Posterior vena cava (tissue), 2 donors: ENCODE data around the gene RHBDF2. TPM values are rescaled to one million over a fixed set of nuclear protein-coding genes. Genes with fewer than 3 reads are reported as not detected.

Experiments
- DNase-seq: peaks from one replicate; pipeline ENCODE4 v3.0.0-alpha.2; 2020; ENCODE audit warnings: low spot score
- intact Hi-C, 2 donors: fragments of 100-400 bp; cut with DNase I; formaldehyde crosslinking; loops; one replicate each; pipeline versions ENCODE4 v1.14.1 to v1.14.2; 2022 to 2023
- total RNA-seq, 2 donors: library from RNA; stranded (reverse); fragmentation: NEBNext Ultra II Directional; extraction: Animal tissue kit (Norgen Biotek cat#: 25700); gene quantifications; one replicate each; pipeline ENCODE4 v1.2.1, GENCODE V29; 2021
- donor health status: DM: yes; HTN: yes; CAD: no.
- donor health status: DM: yes; HTN: yes; CAD: no.

Gene RHBDF2
- total RNA-seq, 2 donors from 2014 or later = 26.7 to 31.4 TPM

DNA sequence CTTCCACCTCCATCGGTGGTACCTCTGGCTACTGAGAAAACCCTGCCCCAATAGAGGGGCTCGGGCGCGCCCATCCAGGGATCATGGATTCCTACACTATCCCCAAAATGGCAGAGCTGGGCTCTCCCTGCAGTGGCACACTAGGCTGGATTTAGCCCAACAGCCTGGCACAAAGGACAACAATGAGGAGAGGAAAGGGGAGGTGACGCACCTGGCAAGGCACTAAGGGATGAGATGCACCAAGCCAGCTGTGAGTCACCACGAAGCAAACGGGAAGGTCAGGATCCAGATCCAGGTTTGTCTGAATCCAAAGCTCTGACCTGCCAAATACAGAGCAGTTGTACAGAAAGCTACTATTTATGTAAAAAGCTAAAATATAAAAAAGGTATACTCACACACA, 66.4 kb downstream of the RHBDF2 start:
- intact Hi-C loops = no loop called here
- DNase-seq = peak; percentile 15

DNA sequence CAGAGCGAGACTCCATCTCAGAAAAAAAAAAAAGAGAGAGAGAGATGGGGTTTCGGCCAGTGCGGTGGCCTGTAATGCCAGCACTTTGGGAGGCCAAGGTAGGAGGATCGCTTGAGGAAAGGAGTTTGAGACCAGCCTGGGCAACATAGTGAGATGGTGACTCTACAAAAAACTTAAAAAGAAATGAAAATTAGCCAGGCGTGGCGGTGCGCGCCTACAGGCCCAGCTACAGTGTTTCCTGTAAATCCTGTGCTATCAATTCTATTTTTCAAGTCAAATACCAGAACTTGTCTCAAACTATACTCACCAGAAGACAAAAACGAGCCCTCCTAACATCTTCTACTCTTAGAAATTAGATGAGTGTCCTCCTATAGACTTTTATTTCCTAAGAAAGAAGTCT, 67.5 kb downstream of the RHBDF2 start:
- no peak for DNase-seq
- intact Hi-C loops = no loop called here

DNA sequence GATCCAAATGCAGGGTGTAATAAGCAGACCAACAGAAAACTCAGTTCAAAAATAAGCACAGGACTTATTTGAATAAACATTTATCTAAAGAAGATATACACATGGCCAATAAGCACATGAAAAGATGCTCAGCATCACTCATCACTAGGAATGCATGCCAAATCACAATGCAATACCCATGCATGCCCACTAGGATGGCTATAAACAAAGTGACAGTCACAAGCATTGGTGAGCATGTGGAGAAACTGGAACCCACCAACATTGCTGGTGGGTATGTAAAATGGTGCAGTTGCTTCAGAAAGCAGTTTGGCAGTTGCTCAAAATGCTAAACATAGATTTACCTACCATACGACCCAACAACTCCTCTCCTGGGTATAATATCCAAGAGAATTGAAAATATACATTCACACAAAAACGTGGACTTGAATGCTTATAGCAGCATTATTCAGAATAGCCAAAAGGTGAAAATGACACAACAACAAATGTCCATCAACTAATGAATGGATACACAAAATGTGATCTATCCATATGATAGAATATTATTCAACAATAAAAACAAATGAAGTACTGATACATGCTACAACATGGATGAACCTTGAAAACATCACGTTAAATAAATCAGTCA, 68.4 kb downstream of the RHBDF2 start:
- intact Hi-C loops = no loop called here
- DNase-seq = no peak

DNA sequence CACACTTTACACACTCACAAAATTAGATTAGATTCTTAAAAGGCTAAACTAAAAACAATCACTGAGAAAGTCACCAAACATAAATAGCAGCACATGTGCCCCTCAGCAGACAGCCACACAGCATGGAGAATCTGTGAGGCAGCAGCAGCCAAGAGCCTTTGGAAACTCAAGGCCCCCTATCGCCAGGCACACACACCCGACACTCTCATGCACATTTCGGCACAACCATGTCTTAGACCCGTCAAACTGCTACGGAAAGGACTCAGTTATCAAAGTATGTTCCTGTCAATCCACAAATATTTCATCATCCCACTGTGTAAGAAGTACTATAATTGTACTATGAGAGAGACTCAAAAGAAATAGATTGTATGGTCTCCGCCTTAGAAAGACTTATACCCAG, 69.2 kb downstream of the RHBDF2 start:
- intact Hi-C loops = no loop called here
- no peak for DNase-seq

DNA sequence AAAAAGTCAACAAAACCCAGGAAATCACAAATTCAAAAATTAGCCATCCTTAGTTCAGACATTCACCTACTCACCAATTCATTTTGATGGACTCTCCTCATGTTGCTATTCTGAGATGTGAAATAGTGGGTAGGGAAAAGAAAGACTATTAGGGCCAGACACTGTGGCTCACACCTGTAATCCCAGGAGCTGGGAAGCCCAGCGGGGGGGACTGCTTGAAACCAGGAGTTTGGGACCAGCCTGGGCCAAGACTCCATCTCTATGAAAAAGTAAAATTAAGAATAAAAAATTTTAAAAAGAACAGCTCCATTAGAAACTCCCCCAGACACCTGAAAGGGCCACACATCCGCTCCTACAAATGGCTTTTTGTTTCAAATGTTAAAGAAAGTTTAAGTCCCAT, 69.7 kb downstream of the RHBDF2 start:
- DNase-seq = peak; percentile 6
- intact Hi-C loops = no loop called here

DNA sequence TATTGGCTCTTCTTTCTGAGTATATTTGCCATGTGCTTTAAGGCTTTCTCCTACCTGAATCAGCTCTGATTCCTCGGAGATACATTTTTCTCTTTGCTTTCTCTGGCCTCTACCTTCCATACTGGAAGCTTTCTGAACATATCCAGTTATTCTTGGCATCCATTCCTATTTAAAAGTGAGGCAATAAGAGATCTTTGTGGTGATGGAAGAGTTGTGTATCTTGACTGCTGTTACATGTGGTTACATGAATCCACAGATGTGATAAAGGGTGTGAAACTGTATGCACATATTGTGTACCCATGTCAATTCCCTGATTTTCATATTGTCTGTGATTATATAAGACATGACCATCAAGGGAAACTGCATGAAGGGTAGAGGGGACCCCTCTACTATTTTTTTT, 72.7 kb downstream of the RHBDF2 start:
- DNase-seq = no peak
- intact Hi-C loops = no loop called here

DNA sequence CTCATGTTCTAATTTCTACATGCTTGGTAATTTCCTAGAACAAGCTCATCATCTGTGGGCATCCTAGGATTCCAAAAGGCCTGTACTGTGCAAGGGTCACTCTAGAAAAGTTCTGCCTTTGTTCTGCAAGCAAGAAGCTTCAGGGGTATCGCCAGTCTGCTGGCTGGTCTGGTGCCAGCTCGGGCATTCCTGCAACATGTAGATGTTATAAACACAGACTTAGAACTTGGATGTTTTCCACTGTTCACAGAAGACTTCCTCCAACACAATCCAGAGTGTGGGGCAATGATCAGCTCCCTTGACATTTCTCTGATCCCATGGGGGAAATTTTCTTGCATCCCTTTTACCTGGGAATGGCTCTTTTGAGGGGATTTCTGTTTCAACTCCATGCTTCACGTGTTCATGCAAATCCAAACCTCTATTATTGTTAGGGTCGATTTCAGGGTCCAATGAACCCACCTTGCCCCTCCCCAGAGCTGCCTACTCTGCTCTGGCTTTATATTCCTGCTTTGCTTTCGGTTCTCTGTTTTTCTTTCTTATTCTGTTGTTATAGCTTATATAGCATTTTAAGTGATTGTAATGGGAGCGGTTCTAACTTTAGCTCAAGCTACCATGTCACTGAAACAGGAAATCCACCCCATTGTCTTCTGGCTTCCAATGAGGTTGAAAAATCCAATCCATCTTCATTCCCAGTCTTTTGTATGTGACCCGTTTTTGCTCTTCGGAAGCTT, 73.6 kb downstream of the RHBDF2 start:
- intact Hi-C loops = no loop called here
- DNase-seq = peak; percentile 14

DNA sequence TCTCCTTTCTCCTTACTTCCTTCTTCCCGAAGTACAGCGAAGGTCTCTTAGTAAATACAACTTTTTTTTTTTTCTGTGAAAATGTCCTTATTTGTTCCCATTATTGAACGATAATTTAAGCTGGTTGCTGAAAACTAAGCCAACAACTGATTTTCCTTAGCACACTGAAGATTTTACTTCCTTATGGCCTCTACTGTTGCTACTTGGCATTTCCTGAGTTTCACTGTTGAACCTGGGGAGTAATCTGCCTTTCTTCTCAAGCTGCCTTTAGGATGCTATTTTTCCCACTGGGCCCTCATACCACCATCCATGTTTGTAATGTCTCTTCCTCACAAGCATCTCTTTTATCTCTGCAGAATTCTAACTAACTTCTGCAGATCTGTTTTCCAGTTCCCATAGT, 74.4 kb downstream of the RHBDF2 start:
- intact Hi-C loops = no loop called here
- DNase-seq = no peak

DNA sequence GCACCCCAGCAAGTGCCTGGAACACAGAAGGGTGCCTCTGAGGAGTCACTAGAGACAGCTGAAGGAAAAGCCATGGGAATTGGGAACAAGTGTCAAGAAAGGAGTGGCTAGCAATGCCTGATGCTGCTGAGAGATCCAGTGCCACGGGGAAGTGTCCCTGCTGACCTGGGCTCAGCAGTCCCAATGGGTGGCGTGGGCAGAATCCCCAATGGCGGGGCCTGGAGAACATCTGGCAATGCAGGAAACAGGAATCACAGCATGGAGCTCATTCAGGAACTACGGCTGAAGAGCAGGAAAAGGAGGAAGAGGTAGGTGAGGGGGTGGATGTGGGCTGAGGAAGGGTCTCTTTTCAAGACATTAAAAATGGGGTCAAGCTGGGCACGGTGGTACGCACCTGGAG, 78.4 kb downstream of the RHBDF2 start:
- intact Hi-C loops = no loop called here
- DNase-seq = peak; percentile 42

DNA sequence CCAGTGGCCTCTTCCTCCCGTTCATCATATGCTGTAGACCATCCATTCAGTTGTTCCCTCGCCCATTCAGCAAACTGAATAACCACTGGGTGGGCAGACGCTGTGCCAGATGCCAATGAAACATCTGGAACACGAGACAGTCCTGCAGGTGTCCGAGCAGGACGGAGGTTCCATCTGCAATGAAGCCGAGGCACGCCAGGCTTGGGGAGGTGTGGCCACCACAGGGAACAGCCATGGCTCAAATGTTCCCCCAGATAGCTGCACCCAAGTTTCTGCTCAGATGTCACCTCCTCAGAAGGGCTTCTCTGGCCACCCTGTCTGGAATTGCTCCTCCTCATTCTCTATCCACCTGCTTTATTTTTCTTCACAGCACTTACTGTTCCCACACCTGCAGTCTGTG, 78.8 kb downstream of the RHBDF2 start:
- DNase-seq = peak; percentile 66

DNA sequence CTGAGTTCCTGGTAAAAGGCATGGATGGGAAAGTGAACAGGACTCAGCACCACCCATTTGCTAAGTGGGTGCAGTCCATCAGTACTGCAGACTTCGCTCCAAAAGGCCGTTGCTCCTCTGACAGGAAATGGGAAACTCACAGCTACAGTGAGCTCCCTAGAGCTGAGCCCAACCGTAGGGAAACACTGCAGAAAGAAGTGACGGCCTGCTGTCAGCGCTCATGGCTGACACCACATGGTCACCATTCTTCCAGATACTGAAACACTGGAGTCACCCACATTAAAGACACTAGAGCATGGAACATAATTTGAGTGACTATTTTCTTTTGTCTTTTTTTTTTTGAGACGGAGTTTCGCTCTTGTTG, 80.2 kb downstream of the RHBDF2 start:
- DNase-seq = peak; percentile 29
- intact Hi-C loops = no loop called here

More for the DNA sequence above, 78.8 kb downstream of the RHBDF2 start:
- intact Hi-C loops = no loop called here

Other genes with a start within 250 kb of the RHBDF2 start
- gene UBALD2, start 236.1 kb downstream of the RHBDF2 start, total RNA-seq = 10 to 100 TPM; 21.7 to 22.5 TPM
- gene QRICH2, start 193.1 kb downstream of the RHBDF2 start, total RNA-seq = 1 to 10 TPM in 1 of 2 donors, under 1 TPM in 1; 0.83 to 1.6 TPM
- 10 to 100 TPM; 33.7 to 34.8 TPM for gene PRPSAP1, start 147.5 kb downstream of the RHBDF2 start, total RNA-seq
- gene SPHK1, start 116.8 kb downstream of the RHBDF2 start, total RNA-seq = 10 to 100 TPM; 13.8 to 36.6 TPM
- gene UBE2O, start 48.3 kb downstream of the RHBDF2 start, total RNA-seq = 10 to 100 TPM; 17.2 to 17.9 TPM
- not detected for gene AANAT, start 33.8 kb downstream of the RHBDF2 start, total RNA-seq
- gene CYGB, start 36.3 kb upstream of the RHBDF2 start, total RNA-seq = 10 to 100 TPM; 16.3 to 24.5 TPM
- 1 to 10 TPM; 1.6 to 4.7 TPM for gene PRCD, start 38.6 kb upstream of the RHBDF2 start, total RNA-seq
- 1 to 10 TPM; 3.0 to 3.1 TPM for gene ST6GALNAC2, start 84.4 kb upstream of the RHBDF2 start, total RNA-seq
- 1 to 10 TPM; 2.0 to 2.3 TPM for gene ST6GALNAC1, start 142.3 kb upstream of the RHBDF2 start, total RNA-seq
- gene MXRA7, start 209.5 kb upstream of the RHBDF2 start, total RNA-seq = 100 to 1,000 TPM; 343 to 428 TPM
- gene JMJD6, start 225.2 kb upstream of the RHBDF2 start, total RNA-seq = 10 to 100 TPM; 32.1 to 43.0 TPM
- gene METTL23, start 225.4 kb upstream of the RHBDF2 start, total RNA-seq = 10 to 100 TPM; 23.3 to 25.6 TPM
- gene SRSF2, start 235.9 kb upstream of the RHBDF2 start, total RNA-seq = 100 to 1,000 TPM; 120 to 133 TPM
- gene MFSD11, start 236.7 kb upstream of the RHBDF2 start, total RNA-seq = 10 to 100 TPM; 20.7 to 24.0 TPM